H9 (cell line): ENCODE data around the gene MAPK8IP3. TPM values are rescaled to one million over a fixed set of nuclear protein-coding genes. Genes with fewer than 3 reads are reported as not detected.

ENCODE experiments used
- DNase-seq: peaks from one replicate; pipeline ENCODE4 v3.0.0-alpha.2; 2017
- H2AFZ ChIP-seq: one replicate; pipeline ENCODE4 v1.6.1; 2013; ENCODE audit warnings: mild to moderate bottlenecking, low read length, control low read depth, moderate library complexity
- H2AK5ac ChIP-seq: 2 replicates; pipeline ENCODE4 v1.6.1; 2013; ENCODE audit warnings: low read length, control low read depth, mixed read lengths; ENCODE audit not compliant: insufficient read length
- H2BK120ac ChIP-seq: one replicate; pipeline ENCODE4 v1.6.1; 2013; ENCODE audit warnings: low read depth, mild to moderate bottlenecking, low read length, control low read depth, inconsistent platforms; ENCODE audit not compliant: poor library complexity, severe bottlenecking
- H2BK12ac ChIP-seq: 2 replicates; pipeline ENCODE4 v1.6.1; 2013; ENCODE audit warnings: low read length, control low read depth, mixed read lengths, low read depth; ENCODE audit not compliant: insufficient read length
- H2BK15ac ChIP-seq: 2 replicates; pipeline ENCODE4 v1.6.1; 2013; ENCODE audit warnings: low read depth, low read length, control low read depth
- H2BK20ac ChIP-seq: one replicate; pipeline ENCODE4 v1.6.1; 2013; ENCODE audit warnings: low read depth, mild to moderate bottlenecking, low read length, control low read depth, inconsistent platforms; ENCODE audit not compliant: poor library complexity, severe bottlenecking
- H2BK5ac ChIP-seq: 2 replicates; pipeline ENCODE4 v1.6.1; 2013; ENCODE audit warnings: low read length, control low read depth, mixed read lengths; ENCODE audit not compliant: insufficient read length
- H3K14ac ChIP-seq: 2 replicates; pipeline ENCODE4 v1.6.1; 2013; ENCODE audit warnings: low read length, control low read depth; ENCODE audit not compliant: insufficient read depth
- H3K18ac ChIP-seq: 2 replicates; pipeline ENCODE4 v1.6.1; 2013; ENCODE audit warnings: low read depth, mild to moderate bottlenecking, mixed read lengths, low read length, control low read depth; ENCODE audit not compliant: insufficient read length
- H3K23ac ChIP-seq: 2 replicates; pipeline ENCODE4 v1.6.1; 2013; ENCODE audit warnings: low read length, control low read depth, mixed read lengths, low read depth; ENCODE audit not compliant: insufficient read length
- H3K23me2 ChIP-seq: 2 replicates; pipeline ENCODE4 v1.6.1; 2013; ENCODE audit warnings: low read depth, mild to moderate bottlenecking, mixed read lengths, low read length, control low read depth; ENCODE audit not compliant: insufficient read length, poor library complexity, severe bottlenecking
- H3K27ac ChIP-seq: 2 replicates; pipeline ENCODE4 v1.5.1; 2013; ENCODE audit warnings: low read length, control low read depth, mixed read lengths, low read depth; ENCODE audit not compliant: insufficient read length
- H3K27me3 ChIP-seq: 2 replicates; pipeline ENCODE4 v1.6.1; 2013; ENCODE audit warnings: low read length, control low read depth, inconsistent platforms; ENCODE audit not compliant: insufficient read depth
- H3K4ac ChIP-seq: 2 replicates; pipeline ENCODE4 v1.6.1; 2013; ENCODE audit warnings: low read depth, mild to moderate bottlenecking, control low read depth, inconsistent platforms, low read length, moderate library complexity
- H3K4me1 ChIP-seq: 2 replicates; pipeline ENCODE4 v1.6.1; 2013; ENCODE audit warnings: low read length, control low read depth, inconsistent platforms; ENCODE audit not compliant: insufficient read depth
- H3K4me2 ChIP-seq: 2 replicates; pipeline ENCODE4 v1.6.1; 2013; ENCODE audit warnings: low read length, control low read depth, mixed read lengths; ENCODE audit not compliant: insufficient read length, insufficient read depth
- H3K56ac ChIP-seq: 2 replicates; pipeline ENCODE4 v1.6.1; 2013; ENCODE audit warnings: low read depth, mild to moderate bottlenecking, mixed read lengths, low read length, control low read depth; ENCODE audit not compliant: insufficient read length
- H3K79me1 ChIP-seq: 2 replicates; pipeline ENCODE4 v1.6.1; 2013; ENCODE audit warnings: low read depth, mild to moderate bottlenecking, moderate library complexity, low read length, control low read depth, inconsistent platforms; ENCODE audit not compliant: insufficient read depth, poor library complexity, severe bottlenecking
- H3K79me2 ChIP-seq: 2 replicates; pipeline ENCODE4 v1.6.1; 2013; ENCODE audit warnings: low read length, control low read depth, inconsistent platforms; ENCODE audit not compliant: insufficient read depth
- H3K9ac ChIP-seq: 2 replicates; pipeline ENCODE4 v1.6.1; 2013; ENCODE audit warnings: low read length, control low read depth, mixed read lengths; ENCODE audit not compliant: insufficient read length; ENCODE audit errors: extremely low read depth
- H3K9me3 ChIP-seq: one replicate; pipeline ENCODE4 v1.6.1; 2013; ENCODE audit warnings: low read depth, low read length, inconsistent platforms; ENCODE audit not compliant: control insufficient read depth
- H3T11ph ChIP-seq: one replicate; pipeline ENCODE4 v1.6.1; 2013; ENCODE audit warnings: mild to moderate bottlenecking, low read length, control low read depth, inconsistent platforms
- H4K20me1 ChIP-seq: one replicate; pipeline ENCODE4 v1.6.1; 2013; ENCODE audit not compliant: control insufficient read depth, insufficient read length, insufficient read depth
- H4K5ac ChIP-seq: 2 replicates; pipeline ENCODE4 v1.6.1; 2013; ENCODE audit warnings: low read depth, mild to moderate bottlenecking, mixed read lengths, low read length, control low read depth; ENCODE audit not compliant: insufficient read length
- H4K8ac ChIP-seq: replicated peaks from 2 replicates; pipeline ENCODE4 v1.6.1; 2013; ENCODE audit warnings: low read length, control low read depth, mixed read lengths, low read depth; ENCODE audit not compliant: insufficient read length
- H4K91ac ChIP-seq: 2 replicates; pipeline ENCODE4 v1.6.1; 2013; ENCODE audit warnings: low read depth, mild to moderate bottlenecking, moderate library complexity, mixed read lengths, low read length, control low read depth; ENCODE audit not compliant: insufficient read length
- H3K27ac Mint-ChIP-seq, 3 experiments: 2 replicates in 2 of 3; 3 replicates in 1 of 3; pipeline ENCODE4 v1.8.0; 2020 to 2021; ENCODE audit warnings: mixed read lengths in 3 of 3, mild to moderate bottlenecking in 1 of 3, moderate library complexity in 1 of 3
- H3K27me3 Mint-ChIP-seq: 2 replicates; pipeline ENCODE4 v1.8.0; 2021; ENCODE audit warnings: low read depth, mild to moderate bottlenecking, moderate library complexity, mixed read lengths
- H3K36me3 Mint-ChIP-seq, 3 experiments: 2 replicates in 2 of 3; 3 replicates in 1 of 3; pipeline ENCODE4 v1.8.0; 2020 to 2021; ENCODE audit warnings: low read depth in 3 of 3, mixed read lengths in 3 of 3; ENCODE audit not compliant: insufficient read depth in 1 of 3
- H3K4me1 Mint-ChIP-seq, 2 experiments: 2 replicates each; pipeline ENCODE4 v1.8.0; 2020; ENCODE audit warnings: mixed read lengths in 2 of 2
- H3K4me3 Mint-ChIP-seq, 2 experiments: 2 replicates in 1 of 2; 3 replicates in 1 of 2; pipeline ENCODE4 v1.8.0; 2020 to 2021; ENCODE audit warnings: mild to moderate bottlenecking in 2 of 2, mixed read lengths in 2 of 2, moderate library complexity in 1 of 2
- H3K9me3 Mint-ChIP-seq, 2 experiments: 2 replicates in 1 of 2; 3 replicates in 1 of 2; pipeline ENCODE4 v1.8.0; 2020; ENCODE audit warnings: mild to moderate bottlenecking in 2 of 2, mixed read lengths in 2 of 2, moderate library complexity in 1 of 2
- WGBS: extraction: QIAGEN DNeasy Blood & Tissue Kit; methylation state at CpG from one replicate; pipeline ENCODE4 v1.1.7; 2013; ENCODE audit warnings: missing lambda C conversion rate, low lambda C conversion rate, mixed read lengths; ENCODE audit not compliant: insufficient read length; ENCODE audit errors: extremely low coverage; 5-methylcytosine and 5-hydroxymethylcytosine counted together
- total RNA-seq: library from RNA; stranded (reverse); gene quantifications from 2 replicates; pipeline ENCODE4 v1.2.1, GENCODE V29; 2021
- TF ChIP-seq, protein P1 (sequence below): fragments of 200-600 bp; sonication (generic); conservative IDR thresholded peaks from 3 replicates; pipeline ENCODE4 v1.8.0; 2021; ENCODE audit warnings: antibody characterized with exemption, mild to moderate bottlenecking

The MAPK8IP3 gene
- total RNA-seq, 1 experiment from 2014 or later, result 51.3 TPM

- Histone ChIP-seq H3K9ac (no peak overlapping the region), H3K14ac (no peak overlapping the region), H3K4me2 (no peak overlapping the region), H3K4ac (no peak overlapping the region), H3K56ac (no peak overlapping the region), H3K23me2 (peaks cover 6% of the 10 kb centered on the region), H4K20me1 (no peaks in the 10 kb centered on the region), H3K18ac (no peak overlapping the region), H3K79me1 (peaks cover 5% of the 10 kb centered on the region), H2AK5ac (no peak overlapping the region), H3T11ph (no peak overlapping the region), H3K27ac (no peak overlapping the region), H4K91ac (no peak overlapping the region), H2AFZ (no peak overlapping the region), H4K8ac (no peak overlapping the region), H3K4me1 (no peaks in the 10 kb centered on the region), H2BK120ac (no peak overlapping the region), H4K5ac (no peak overlapping the region), H2BK20ac (no peak overlapping the region), H3K23ac (no peak overlapping the region), H3K79me2 (no peaks in the 10 kb centered on the region; the same call in 1 of the 2 replicates), H2BK15ac (no peak overlapping the region), H2BK12ac (no peak overlapping the region), H2BK5ac (no peak overlapping the region), H3K27me3 (no peaks in the 10 kb centered on the region), H3K9me3 (no peaks in the 10 kb centered on the region)
- no peaks in the 10 kb centered on the region; the same call in 1 of the 2 replicates for H3K27me3 Mint-ChIP-seq
- no peak overlapping the region for H3K4me3 Mint-ChIP-seq
- H3K36me3 Mint-ChIP-seq, result peaks cover 8 to 48% (median 13%) of the 10 kb centered on the region in 3 experiments; a peak in 5 of 7 replicates
- H3K9me3 Mint-ChIP-seq, result no peaks in the 10 kb centered on the region
- H3K27ac Mint-ChIP-seq, result peak overlapping the region in 1 of 3 experiments; percentile 76; a peak in 1 of 7 replicates
- H3K4me1 Mint-ChIP-seq, result peaks cover 5 to 18% of the 10 kb centered on the region in 2 experiments
- TF ChIP-seq, protein P1, sequence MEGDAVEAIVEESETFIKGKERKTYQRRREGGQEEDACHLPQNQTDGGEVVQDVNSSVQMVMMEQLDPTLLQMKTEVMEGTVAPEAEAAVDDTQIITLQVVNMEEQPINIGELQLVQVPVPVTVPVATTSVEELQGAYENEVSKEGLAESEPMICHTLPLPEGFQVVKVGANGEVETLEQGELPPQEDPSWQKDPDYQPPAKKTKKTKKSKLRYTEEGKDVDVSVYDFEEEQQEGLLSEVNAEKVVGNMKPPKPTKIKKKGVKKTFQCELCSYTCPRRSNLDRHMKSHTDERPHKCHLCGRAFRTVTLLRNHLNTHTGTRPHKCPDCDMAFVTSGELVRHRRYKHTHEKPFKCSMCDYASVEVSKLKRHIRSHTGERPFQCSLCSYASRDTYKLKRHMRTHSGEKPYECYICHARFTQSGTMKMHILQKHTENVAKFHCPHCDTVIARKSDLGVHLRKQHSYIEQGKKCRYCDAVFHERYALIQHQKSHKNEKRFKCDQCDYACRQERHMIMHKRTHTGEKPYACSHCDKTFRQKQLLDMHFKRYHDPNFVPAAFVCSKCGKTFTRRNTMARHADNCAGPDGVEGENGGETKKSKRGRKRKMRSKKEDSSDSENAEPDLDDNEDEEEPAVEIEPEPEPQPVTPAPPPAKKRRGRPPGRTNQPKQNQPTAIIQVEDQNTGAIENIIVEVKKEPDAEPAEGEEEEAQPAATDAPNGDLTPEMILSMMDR, result no peak
- DNase-seq, result no peak
- no CpG with 5 or more reads among the region's 13 CpGs for WGBS
Measured at GRCh38 chr16:1776672-1776955, 70.6 kb downstream of the MAPK8IP3 start.
